Kasumi-1 (cell line): ENCODE measurements around the gene SCN10A.

Experiments used
- DNase-seq, 2 experiments: peaks; one replicate each; lab custom pipeline; 2025; lab: John Stamatoyannopoulos, UW

SCN10A gene

DNA sequence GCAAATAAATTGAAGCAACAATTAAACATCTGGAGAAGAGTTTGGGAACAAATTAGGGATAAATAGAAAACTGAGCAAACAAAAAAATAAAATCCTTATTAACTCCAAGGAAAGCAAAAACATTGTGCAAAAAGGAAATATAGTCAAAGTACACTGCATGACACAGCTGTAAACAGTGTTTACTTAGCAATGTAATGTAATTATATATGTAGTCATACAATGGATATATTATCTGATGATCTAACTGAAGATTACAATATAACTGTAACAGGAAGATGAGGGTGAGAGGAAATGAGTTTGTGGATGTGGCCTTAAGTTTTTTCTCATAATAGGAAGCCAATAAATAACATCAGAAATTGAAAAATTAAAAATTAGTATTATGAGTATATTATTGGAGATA lies 42.5 kb downstream of the SCN10A start:
- DNase-seq: no peak

DNA sequence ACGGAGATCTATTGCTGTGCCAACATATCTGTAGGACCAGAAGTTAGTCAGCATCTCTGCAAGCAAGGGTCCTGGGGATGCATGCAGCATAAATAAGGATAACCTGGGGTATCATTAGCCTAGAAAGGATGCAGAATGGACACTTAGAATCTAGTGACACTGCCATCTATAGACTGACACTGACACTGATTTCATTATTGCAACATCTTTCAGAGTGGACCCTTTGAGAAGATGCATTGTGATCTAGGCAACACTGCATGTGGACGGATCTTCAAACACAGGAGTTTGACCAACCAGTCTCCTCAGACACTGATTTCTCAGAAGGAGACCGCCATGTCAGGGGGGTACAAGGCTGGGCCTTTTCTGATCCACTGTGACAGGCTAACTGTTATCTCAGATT lies 52.4 kb downstream of the SCN10A start:
- no peak for DNase-seq

DNA sequence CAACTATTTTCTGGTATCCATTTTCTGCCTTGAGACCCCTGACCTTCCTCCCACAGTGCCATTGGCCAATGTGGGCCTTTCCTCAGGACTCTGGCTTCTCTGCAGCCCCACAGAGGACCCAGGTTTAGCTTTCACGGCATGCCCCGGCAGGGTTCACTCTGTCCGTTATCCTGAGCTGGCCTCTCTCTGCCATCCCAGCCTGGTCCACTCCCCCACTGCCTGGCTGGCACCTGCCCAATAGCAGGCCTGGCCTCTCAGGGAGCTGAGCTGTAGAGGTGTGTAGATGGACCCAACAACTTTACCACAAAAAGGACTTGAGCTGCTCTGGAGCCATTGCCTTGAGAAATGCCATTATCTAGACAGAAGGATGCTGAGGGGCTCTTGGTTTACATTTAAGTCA lies 57.5 kb downstream of the SCN10A start:
- no peak for DNase-seq

DNA sequence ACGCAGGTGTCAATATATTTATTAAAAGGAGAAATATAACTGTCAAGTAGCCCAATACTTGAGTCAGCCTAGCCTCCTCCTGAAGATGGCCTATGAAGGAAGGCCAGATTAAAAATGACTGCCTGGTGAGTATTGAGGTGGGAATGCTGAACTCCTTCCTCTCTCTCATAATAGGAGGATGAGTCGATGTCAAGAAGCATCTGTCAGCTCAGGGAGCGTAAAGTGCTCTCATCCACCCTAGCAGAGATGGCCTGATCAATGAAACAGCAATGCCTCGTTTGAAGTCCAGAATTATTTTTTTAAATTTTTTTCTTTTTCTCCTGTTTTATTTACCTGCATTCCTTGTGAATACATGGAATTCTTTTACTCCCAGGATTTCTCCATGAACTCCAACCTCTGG lies 58.3 kb downstream of the SCN10A start:
- DNase-seq: no peak

DNA sequence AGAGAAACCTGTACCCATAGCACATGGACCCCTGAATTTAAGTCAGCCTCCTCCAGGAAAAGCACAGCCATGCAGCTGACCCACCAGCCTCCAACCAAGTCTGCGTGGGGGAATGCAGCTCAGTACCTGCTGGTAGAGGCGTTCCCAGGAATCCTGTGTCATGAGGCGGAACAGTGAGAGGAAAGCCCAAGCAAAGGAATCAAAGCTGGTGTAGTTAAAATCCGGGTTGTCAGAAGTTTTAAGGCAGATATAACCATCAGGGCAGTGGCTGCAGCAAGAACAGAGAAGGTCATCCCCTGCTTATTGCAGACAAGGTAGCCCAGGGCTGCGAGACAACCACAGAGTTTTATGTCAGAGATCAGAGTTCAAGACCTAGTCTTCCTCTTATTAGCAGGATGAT lies 59.1 kb downstream of the SCN10A start:
- no peak for DNase-seq

DNA sequence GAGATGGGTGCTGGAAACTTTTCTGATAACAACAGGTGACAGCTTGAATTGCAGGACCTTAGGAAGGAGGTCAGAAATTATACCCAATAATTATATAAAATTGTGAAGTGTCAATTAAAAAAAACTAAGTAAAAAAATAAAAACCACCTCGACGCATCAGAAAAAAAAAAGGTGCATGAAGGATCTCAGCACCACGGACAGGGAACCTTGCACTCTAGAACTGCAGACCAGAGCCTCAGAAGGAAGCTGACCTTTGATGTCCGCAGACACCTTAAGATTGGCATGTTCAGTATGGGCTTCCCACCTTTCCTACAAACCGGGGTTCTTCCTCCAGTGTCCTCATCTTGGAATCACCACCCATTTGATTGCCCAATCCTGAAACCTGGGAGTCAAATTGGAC lies 60.9 kb downstream of the SCN10A start:
- peak in 1 of 2 experiments; percentile 2 for DNase-seq

DNA sequence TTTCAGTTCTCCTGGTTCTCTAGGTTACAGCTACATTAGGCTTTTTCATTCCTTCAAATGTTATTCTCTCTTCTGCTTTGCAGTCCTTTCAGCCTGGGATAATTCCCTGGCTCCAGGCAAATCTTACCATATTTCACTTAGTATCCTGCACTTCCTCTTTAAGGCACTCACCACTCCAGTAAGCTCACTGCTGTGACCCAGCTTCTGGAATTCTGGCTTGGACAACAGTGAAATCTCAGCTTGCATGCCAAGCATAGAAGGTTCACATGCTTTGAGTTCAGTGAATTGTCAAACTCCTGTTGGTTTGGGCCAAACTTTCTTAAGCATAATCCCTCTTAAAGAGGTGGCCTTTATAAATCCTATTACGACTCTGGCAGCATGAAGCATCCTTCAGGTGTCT lies 69.4 kb downstream of the SCN10A start:
- DNase-seq: peak in 1 of 2 experiments; percentile 0

DNA sequence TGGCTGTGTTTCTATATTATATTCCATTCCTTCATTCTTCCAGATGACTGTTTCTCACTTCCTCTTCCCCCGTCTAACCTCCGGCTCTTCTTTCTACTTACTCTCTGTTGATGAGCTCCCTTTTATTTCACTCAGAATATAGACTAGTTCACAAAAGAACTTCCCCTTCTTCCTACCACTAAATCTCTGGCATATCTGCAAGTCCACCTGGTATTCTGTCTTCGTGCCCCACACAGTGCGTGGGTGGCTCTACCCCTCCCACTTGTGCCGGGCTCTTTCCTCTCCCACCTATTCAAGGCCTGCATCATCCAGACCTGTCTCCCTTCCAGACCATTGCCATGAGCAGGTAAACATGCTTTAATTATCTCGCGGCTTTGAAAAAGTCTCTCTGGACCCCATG lies 73.0 kb downstream of the SCN10A start:
- no peak for DNase-seq

DNA sequence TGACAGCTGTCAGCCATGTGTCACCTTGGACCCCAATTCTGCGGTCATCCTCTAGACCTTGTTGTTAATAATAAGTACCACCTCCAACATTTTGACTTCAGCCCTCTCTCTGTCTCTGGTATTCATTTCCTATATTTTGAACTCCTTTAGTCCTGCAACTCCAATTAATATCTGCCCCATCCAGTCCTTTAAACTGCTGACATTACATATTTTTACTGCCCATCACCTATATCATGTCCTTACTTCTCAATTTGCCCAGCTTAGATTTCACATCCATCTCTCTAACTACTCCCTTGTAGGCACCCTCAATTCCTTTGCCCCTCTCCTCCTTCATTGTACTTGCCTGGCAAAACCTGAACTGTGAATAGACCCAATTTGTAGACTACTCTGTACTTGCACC lies 73.5 kb downstream of the SCN10A start:
- no peak for DNase-seq

DNA sequence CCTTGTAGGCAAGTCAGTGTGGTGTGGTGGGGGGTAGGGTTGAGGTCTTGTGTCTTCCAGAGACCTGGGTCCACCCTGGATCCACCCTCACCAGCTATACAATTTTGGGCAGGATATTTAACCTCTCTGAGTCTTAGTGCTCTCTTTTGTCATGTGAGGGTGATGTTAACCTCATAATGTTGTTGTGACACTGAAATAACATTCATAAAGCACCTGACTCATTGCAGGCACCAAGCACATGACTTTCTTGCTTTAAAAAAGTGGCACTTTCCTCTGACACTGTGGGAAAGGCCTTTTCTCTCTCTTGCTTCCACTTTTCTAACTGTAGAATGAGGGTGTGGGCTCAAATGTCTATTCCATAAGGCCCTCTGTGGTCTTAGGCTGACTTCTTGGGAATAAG lies 75.5 kb downstream of the SCN10A start:
- no peak for DNase-seq

DNA sequence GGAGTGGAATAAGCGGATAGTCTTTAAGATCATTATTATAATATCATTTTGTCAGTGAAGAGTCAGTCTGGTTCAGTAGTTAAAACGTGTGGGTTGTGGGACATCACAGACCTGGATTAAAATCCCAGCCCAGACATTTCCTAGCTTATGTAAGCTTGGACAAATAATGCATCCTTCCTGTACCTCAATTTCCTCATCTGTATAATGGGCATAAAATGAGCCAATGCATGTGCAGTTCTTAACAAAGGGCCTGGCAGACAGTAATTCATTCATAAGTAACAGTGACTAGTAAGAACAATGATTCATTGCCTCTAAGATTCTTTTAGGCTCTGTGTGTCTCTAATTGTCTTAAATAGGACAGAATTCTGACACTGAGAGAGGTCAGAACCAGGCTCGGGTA lies 76.1 kb downstream of the SCN10A start:
- no peak for DNase-seq

DNA sequence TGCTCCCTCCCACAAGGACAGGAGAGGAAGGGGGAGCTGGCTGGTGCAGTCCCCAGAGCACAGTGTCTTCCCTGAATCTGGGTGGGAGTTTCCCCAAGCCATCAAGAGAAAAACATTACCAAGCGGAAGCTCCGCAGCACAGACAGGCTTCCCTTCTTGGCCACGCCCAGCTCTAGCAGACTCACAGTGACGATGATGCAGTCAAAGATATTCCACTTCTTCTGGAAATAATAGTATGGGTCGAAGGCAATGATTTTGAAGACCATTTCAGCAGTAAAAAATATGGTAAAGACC lies 76.7 kb downstream of the SCN10A start:
- DNase-seq: no peak

DNA sequence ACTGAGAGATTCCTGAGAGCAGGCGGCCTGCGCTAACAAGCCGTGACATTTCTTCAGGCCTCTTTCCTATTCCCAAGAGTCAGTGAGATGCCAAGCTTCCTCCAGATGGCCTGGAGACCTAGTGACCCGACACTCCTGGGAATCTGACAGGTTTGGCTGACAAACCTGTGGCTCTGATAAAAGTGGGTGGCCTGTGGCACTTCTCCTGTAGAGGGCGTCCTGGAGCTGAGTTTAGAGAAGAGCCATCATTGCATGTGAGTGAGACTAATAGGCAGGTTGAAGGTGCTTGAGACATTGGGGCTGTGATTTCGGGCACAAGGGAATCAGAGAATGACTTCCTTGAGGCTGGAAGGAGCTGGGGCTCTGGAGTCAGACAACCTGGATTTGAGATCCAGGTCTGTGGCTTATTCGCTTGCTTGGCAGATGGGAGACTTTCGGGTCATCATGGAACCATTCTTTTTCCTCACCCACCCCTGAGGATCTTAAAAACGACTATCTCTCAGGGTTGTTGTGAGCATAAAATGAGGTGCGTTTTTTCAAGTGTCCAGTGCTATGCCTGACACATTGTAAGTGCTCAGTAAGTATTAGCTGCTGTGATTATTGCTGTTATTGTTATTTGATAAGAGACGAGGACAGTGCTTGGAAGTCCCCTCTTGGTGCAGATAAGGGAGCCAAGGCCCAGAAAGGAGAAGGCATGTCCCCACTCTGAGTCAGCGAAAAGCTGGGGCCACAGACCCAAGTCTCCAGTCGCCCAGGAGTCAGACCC lies 77.2 kb downstream of the SCN10A start:
- peak; percentile 20 to 44 for DNase-seq

DNA sequence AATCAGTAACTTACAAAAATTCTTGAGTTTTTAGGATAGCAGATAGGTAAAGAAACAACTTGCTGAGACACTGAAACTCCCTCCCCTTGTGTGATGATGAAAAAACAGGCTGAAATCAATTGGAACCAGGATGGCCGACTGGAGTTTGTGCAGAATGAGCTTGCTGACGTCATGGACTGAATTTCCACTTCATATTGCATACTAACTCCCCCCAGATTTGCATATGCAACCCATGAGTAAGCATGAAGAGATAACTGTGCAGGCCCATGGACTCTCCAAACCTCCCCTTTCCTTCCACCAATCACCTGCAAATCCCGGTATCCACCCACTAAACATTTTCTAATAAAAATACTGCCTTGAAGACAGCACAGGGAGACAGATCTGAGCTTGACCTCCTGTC lies 84.5 kb downstream of the SCN10A start:
- no peak for DNase-seq

DNA sequence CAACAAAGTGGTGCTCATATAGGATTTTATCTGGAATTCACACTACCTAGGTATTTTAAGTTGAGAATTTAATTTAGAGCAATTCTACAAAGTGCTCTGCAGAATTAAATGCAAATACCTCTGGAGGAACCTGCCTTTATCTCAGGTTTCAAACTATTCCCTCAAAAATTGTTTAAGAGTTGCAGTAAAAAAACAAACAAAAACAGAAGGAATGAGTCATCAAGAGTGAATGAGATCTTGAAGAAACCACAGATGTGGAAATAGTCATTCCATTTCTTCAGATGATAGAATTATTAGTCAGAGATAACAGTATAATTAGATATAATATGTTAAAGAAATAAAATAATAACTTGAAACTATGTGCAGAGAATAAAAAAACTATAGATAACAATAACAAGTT lies 85.7 kb downstream of the SCN10A start:
- no peak for DNase-seq

DNA sequence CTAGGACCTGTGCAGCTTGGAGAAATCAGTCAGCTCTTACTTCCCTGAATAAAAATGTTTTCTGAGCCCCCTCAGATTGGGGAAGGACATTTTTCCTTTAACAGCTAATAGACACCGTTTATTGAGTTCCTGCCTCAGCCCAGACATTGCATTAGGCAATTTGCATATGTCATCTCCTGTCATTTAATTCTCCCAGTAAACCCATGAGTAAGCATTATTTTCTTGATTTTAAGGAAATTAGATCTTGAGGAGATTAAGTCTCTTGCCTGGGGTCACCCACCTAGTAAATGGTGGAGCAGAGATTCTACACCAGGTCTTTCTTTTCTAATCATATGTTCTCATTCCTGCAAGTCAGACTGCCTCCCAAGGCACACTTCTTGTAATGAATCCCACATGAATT lies 88.0 kb downstream of the SCN10A start:
- DNase-seq: no peak

DNA sequence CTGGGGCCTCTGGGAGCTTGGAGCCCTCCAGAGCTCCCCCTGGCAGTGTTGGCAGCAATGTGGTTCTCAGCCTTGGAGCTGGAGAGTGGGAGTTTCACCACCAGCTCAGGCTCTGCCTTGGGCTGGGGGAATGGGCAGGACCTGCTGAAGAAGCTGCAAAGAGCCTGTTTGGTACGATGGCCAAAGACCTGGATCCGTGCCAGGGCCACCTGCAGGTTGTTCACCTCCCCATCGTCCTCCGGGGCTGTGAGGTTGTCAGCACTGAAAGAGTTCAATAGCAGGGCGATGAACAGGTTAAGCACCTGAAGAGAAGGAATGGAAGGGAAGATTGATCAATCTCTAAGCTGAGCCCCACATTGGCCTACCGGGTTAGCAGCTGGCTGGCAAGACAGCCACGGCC lies 89.3 kb downstream of the SCN10A start:
- DNase-seq: no peak

DNA sequence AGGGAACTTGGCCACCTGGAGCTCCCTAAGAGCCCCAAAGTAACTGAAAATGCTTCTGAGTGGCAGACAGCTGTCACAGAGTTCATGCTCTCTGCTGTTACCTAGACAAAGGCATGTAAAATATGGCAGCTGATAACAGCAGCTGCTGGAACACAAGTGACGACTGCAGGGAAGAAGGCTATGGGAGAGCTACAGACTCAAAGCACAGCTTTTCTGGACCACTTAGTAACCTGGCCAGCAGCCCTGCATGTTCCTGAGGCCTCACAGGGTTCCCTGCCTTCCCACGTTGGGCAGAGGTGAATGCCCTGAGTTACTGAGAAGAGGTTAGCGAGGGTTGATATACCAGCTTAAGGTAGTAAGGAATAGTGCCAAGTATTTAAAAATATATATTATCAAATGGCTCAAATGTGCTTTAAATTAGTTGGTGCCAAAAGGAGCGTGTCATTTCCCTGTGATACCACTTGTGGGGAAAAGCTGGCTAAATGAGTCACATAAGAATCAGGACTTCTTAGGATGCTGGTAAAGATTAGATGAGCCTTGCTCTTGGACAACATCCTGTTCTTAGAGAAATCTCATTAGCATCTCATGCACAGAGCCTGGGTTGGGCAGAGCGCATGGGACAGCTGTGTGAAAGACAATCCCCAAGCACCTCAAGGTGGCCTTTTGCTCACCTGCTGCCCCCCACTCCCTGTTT lies 90.1 kb downstream of the SCN10A start:
- DNase-seq: no peak

DNA sequence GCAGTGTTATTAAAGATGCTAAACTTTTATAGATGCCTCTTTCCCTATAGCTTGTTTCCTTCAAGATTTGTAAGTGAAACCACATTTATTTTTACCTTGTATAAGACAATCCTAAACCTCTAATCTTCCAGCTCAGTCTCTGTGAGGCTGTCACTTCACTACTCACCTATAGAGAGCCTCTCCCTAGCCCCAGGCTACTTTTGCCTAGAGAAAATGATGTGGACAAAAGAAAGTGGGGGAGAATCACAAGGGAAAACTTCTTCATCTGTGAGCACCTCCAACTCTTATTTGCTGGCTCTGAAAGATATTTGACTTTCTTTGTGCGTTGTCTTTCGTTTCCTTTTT lies 91.7 kb downstream of the SCN10A start:
- DNase-seq: no peak

DNA sequence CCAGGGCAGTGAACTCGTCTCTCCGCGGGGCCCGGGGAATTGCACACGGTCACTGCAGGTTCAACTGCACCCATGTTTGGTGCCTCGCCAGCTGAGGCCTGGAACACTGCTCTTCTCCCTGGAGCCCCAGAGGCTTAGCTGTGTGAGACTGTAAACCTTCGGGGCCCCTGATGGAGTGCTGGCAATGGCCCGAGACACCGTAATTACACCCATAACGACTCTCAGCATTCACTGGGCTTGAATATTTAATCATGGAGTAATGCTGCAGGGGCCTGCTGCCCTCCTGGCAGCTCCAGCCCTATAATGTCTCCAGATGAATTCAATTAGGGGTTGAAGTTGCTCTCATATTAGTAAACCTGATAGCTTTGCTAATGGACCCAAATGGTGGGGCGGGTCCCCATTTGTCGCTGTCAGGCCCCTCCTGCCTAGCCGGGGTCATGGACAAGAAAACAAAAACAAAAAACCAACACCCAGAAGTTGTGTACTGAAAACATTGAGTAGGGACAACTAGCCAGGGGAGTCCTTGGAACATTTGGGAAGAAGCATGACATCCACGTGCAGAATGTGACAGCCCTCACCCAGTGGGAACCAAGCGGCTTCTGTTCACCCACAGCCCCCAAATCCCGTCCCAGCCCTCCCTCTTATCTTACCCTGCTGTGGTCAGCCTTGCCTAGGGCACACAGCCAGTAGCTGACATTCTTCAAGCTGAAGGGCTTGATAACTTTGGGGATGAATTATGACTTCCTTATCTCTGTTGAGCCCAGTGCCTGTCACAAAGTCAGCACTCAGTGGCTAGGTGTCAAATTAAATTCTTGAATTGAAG lies 92.2 kb downstream of the SCN10A start:
- DNase-seq: no peak

DNA sequence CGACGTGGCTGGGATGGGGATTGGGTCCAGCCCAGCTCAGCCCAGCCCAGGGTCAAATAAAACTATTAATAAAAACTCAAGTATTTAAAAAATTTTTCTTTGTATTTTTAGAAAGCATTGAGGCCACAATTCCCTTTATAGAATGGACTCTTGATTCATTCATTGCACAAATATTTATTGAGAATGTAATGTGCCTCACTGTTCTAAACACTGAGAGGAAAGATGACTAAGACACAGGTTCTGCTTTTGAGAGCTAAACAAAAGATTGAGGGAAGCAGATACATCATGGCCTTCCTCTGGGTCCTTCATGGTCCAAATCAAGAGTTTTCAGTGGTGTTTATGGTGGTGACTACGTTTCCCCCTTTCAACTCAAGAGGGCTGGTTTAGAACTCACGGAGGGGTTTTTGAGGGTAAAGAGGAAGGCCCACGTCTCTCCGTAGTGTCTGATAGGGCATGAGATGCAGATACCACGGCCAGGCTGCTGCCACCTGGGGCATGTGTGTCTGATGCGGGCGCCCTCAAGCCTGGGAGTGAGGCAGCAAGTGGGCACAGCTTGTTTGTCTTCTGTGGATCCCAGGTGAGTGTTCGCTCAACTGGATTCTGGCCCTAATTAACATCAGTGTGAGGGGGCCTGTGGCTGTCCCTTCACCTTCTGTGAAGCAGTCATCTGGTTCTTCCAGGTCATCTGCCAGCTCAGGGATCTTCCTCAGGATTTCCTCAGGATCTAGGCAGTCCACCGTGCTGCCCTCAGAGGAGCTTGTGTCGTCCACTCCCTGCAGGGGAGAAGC lies 93.0 kb downstream of the SCN10A start:
- DNase-seq: no peak

DNA sequence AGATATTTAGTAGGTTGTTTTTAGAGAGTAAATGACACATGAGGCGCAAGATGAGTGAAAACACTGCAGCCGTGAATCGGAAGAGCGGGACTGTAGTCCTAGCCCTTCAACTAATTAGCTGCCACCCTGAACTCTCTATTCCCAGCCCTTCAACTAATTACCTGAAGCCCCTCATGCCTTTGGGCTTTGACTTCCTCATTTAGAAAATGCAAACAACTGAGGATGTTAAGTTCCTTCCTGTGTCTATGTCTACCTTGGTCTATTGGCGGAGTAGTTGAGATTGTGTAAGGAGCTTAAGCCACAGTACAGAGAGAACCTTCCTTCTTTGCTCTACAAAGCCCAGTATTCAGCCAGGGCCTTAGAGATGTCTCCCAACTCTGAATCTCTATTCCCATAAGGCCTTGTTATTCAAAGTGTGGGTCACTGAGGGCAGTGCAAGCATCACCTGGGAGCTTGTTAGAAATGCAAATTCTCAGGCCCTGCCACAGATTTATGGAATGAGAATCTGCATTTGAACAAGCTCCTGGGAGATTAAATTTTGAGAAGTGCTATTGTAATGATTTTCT lies 94.7 kb downstream of the SCN10A start:
- no peak for DNase-seq
